ENCODE measurements around the gene SLC22A15.

The SLC22A15 gene

GRCh38 chr1:116008656-116009390 lies 32.5 kb downstream of the SLC22A15 start:
- Histone ChIP-seq H3K9me3 (ENCODE audit: control insufficient read depth in 1 of 2, low read length in 2 of 2) (no peaks in the 10 kb centered on the region), H3K36me3 (ENCODE audit: control insufficient read depth in 1 of 2, insufficient read depth in 2 of 2, low read length in 2 of 2) (no peaks in the 10 kb centered on the region), H3K4me3 (ENCODE audit: low read depth in 1 of 2, low read length in 2 of 2) (no peak overlapping the region), H3K4me1 (ENCODE audit: control insufficient read depth in 1 of 2, insufficient read depth in 2 of 2, low read length in 2 of 2) (no peaks in the 10 kb centered on the region), H3K27me3 (ENCODE audit: low read depth, low read length) (no peaks in the 10 kb centered on the region), H3K27ac (ENCODE audit: low read length) (no peak overlapping the region)

GRCh38 chr1:116012716-116013115 lies 36.4 kb downstream of the SLC22A15 start:
- Histone ChIP-seq H3K4me3 (ENCODE audit: low read depth in 1 of 2, low read length in 2 of 2) (no peak overlapping the region), H3K4me1 (ENCODE audit: control insufficient read depth in 1 of 2, insufficient read depth in 2 of 2, low read length in 2 of 2) (no peaks in the 10 kb centered on the region), H3K27ac (ENCODE audit: low read length) (no peak overlapping the region), H3K36me3 (ENCODE audit: control insufficient read depth in 1 of 2, insufficient read depth in 2 of 2, low read length in 2 of 2) (no peaks in the 10 kb centered on the region), H3K27me3 (ENCODE audit: low read depth, low read length) (no peaks in the 10 kb centered on the region), H3K9me3 (ENCODE audit: control insufficient read depth in 1 of 2, low read length in 2 of 2) (no peaks in the 10 kb centered on the region)

DNA sequence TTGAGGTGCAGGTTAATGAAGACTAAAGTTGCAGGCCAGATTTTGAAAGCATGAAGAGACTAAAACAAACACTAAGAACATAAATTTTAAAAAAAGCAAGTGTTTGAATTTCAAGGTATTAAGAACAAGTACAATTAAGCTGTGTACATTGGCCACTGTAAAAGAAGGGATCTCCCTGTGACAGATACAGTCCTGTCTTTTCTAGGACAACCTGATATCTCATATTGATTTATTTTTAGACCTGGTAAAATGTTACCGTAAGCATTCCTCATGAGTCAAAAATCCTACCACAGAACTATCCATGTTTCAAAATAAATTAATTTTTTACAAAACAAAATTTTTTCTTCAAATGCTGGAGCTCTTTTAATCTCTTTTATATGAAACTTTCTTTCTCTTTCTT lies 39.4 kb downstream of the SLC22A15 start:
- no peak overlapping the region for H3K27ac ChIP-seq (ENCODE audit: low read length)

DNA sequence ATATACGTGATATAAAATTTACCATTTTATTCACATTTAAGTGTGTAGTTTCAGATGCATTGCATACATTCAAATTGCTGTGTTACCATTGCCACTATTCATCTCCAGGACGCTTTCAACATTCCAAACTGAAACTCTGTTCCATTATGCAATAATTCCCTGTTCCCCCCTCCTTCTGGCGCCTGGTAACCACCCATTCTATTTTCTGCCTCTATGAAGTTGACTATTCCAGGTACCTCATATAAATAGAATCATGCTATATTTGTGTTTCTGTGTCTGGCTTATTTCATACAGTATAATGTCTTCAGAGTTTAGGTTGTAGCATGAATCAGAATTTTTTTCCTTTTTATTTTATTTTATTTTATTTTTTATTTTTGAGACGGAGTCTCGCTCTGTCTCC lies 41.7 kb downstream of the SLC22A15 start:
- Histone ChIP-seq H3K4me1 (ENCODE audit: control insufficient read depth in 1 of 2, insufficient read depth in 2 of 2, low read length in 2 of 2) (no peaks in the 10 kb centered on the region), H3K4me3 (ENCODE audit: low read depth in 1 of 2, low read length in 2 of 2) (no peak overlapping the region), H3K36me3 (ENCODE audit: control insufficient read depth in 1 of 2, insufficient read depth in 2 of 2, low read length in 2 of 2) (peaks cover 0 to 4% of the 10 kb centered on the region in 2 donors), H3K27me3 (ENCODE audit: low read depth, low read length) (no peaks in the 10 kb centered on the region), H3K27ac (ENCODE audit: low read length) (no peak overlapping the region), H3K9me3 (ENCODE audit: control insufficient read depth in 1 of 2, low read length in 2 of 2) (no peaks in the 10 kb centered on the region)

More for the DNA sequence above, 39.4 kb downstream of the SLC22A15 start:
- no peaks in the 10 kb centered on the region for H3K27me3 ChIP-seq (ENCODE audit: low read depth, low read length)
- no peaks in the 10 kb centered on the region for H3K9me3 ChIP-seq (ENCODE audit: control insufficient read depth in 1 of 2, low read length in 2 of 2)
- H3K4me1 ChIP-seq (ENCODE audit: control insufficient read depth in 1 of 2, insufficient read depth in 2 of 2, low read length in 2 of 2), result no peaks in the 10 kb centered on the region
- H3K36me3 ChIP-seq (ENCODE audit: control insufficient read depth in 1 of 2, insufficient read depth in 2 of 2, low read length in 2 of 2), result no peaks in the 10 kb centered on the region
- H3K4me3 ChIP-seq (ENCODE audit: low read depth in 1 of 2, low read length in 2 of 2), result no peak overlapping the region

DNA sequence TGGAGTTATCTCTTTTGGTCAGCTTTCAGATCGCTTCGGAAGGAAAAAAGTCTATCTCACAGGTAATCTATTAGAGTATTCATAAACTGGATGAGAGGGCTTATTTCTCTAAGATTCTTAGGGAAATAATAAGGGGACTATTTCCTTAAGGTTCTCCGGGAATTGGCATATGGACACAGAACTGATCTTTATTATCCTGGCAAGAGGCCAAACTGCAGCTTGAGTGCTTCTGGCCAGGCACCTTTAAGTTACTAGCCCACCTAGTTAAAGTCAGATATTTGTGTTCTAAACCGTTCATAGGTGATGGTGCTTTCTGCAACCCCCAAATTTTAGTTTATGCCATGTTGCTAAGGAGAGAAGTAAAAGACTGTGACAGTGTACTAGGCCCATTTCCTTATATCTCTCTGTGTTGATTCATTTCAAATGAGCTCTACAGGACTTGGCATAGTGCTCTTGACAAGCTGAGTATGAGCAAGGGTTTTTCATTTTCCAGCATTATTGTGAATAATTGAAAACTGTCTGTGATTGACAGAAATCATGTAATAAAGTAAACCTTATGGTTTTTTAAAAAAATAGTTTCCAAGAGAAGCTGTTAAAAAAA lies 43.4 kb downstream of the SLC22A15 start:
- H3K9me3 ChIP-seq (ENCODE audit: control insufficient read depth in 1 of 2, low read length in 2 of 2), result no peaks in the 10 kb centered on the region
- no peak overlapping the region for H3K4me3 ChIP-seq (ENCODE audit: low read depth in 1 of 2, low read length in 2 of 2)
- H3K27ac ChIP-seq (ENCODE audit: low read length), result no peak overlapping the region
- H3K27me3 ChIP-seq (ENCODE audit: low read depth, low read length), result no peaks in the 10 kb centered on the region
- H3K4me1 ChIP-seq (ENCODE audit: control insufficient read depth in 1 of 2, insufficient read depth in 2 of 2, low read length in 2 of 2), result no peaks in the 10 kb centered on the region
- H3K36me3 ChIP-seq (ENCODE audit: control insufficient read depth in 1 of 2, insufficient read depth in 2 of 2, low read length in 2 of 2), result peaks cover 0 to 4% of the 10 kb centered on the region in 2 donors

DNA sequence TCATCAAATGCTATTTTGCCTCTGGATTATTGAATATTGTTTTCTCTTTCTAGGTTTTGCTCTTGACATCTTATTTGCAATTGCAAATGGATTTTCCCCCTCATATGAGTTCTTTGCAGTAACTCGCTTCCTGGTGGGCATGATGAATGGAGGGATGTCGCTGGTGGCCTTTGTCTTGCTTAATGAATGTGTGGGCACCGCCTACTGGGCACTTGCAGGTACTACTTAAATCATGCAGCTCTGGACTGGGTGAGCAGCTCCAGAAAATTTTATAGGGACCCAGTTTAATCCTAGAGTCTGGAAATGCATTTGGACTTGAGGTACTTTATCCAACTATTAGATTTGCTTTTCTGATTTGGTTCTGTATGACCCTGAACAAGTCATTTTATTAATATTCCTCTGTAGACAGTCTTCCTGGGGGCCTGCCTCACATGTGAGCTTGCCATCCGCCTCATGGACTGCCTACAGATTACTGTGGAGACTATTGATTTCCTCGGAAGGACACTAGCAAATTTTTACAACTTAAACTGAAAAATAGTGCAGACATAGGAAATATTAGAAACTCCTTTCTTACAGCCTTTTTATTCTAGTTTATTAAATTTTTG lies 44.5 kb downstream of the SLC22A15 start:
- no peaks in the 10 kb centered on the region for H3K27me3 ChIP-seq (ENCODE audit: low read depth, low read length)
- no peak overlapping the region for H3K27ac ChIP-seq (ENCODE audit: low read length)
- no peaks in the 10 kb centered on the region for H3K4me1 ChIP-seq (ENCODE audit: control insufficient read depth in 1 of 2, insufficient read depth in 2 of 2, low read length in 2 of 2)
- peaks cover 0 to 4% of the 10 kb centered on the region in 2 donors for H3K36me3 ChIP-seq (ENCODE audit: control insufficient read depth in 1 of 2, insufficient read depth in 2 of 2, low read length in 2 of 2)
- no peak overlapping the region for H3K4me3 ChIP-seq (ENCODE audit: low read depth in 1 of 2, low read length in 2 of 2)
- H3K9me3 ChIP-seq (ENCODE audit: control insufficient read depth in 1 of 2, low read length in 2 of 2), result no peaks in the 10 kb centered on the region

GRCh38 chr1:116024626-116025025 lies 48.3 kb downstream of the SLC22A15 start:
- H3K4me1 ChIP-seq (ENCODE audit: control insufficient read depth in 1 of 2, insufficient read depth in 2 of 2, low read length in 2 of 2), result no peaks in the 10 kb centered on the region
- H3K27ac ChIP-seq (ENCODE audit: low read length), result no peak overlapping the region
- H3K9me3 ChIP-seq (ENCODE audit: control insufficient read depth in 1 of 2, low read length in 2 of 2), result no peaks in the 10 kb centered on the region
- no peaks in the 10 kb centered on the region for H3K27me3 ChIP-seq (ENCODE audit: low read depth, low read length)
- H3K36me3 ChIP-seq (ENCODE audit: control insufficient read depth in 1 of 2, insufficient read depth in 2 of 2, low read length in 2 of 2), result peaks cover 0 to 4% of the 10 kb centered on the region in 2 donors
- H3K4me3 ChIP-seq (ENCODE audit: low read depth in 1 of 2, low read length in 2 of 2), result no peak overlapping the region

DNA sequence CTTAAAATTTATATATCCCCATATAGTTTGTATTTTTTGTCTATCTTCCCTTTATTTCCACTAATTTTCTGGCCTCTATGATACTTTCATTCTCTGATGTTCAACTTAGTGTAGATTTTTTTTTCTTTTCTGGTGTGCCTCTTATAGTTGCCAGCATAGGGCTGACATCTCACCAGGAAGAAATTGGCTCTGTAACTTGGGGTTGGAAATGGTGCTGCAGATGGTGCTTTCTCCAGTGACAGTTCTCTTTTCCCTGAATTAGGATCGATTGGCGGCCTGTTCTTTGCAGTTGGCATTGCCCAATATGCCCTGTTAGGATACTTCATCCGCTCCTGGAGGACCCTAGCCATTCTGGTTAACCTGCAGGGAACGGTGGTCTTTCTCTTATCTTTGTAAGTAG lies 50.3 kb downstream of the SLC22A15 start:
- Histone ChIP-seq H3K27ac (ENCODE audit: low read length) (no peak overlapping the region), H3K4me3 (ENCODE audit: low read depth in 1 of 2, low read length in 2 of 2) (no peak overlapping the region), H3K27me3 (ENCODE audit: low read depth, low read length) (no peaks in the 10 kb centered on the region), H3K4me1 (ENCODE audit: control insufficient read depth in 1 of 2, insufficient read depth in 2 of 2, low read length in 2 of 2) (no peaks in the 10 kb centered on the region), H3K36me3 (ENCODE audit: control insufficient read depth in 1 of 2, insufficient read depth in 2 of 2, low read length in 2 of 2) (peaks cover 0 to 4% of the 10 kb centered on the region in 2 donors), H3K9me3 (ENCODE audit: control insufficient read depth in 1 of 2, low read length in 2 of 2) (no peaks in the 10 kb centered on the region)

- Histone ChIP-seq H3K36me3 (ENCODE audit: control insufficient read depth in 1 of 2, insufficient read depth in 2 of 2, low read length in 2 of 2) (peaks cover 4 to 8% of the 10 kb centered on the region in 2 donors), H3K4me1 (ENCODE audit: control insufficient read depth in 1 of 2, insufficient read depth in 2 of 2, low read length in 2 of 2) (no peaks in the 10 kb centered on the region), H3K9me3 (ENCODE audit: control insufficient read depth in 1 of 2, low read length in 2 of 2) (no peaks in the 10 kb centered on the region), H3K27ac (ENCODE audit: low read length) (no peak overlapping the region), H3K4me3 (ENCODE audit: low read depth in 1 of 2, low read length in 2 of 2) (no peak overlapping the region), H3K27me3 (ENCODE audit: low read depth, low read length) (no peaks in the 10 kb centered on the region)
Measured at GRCh38 chr1:116031302-116031835, 55.1 kb downstream of the SLC22A15 start.

DNA sequence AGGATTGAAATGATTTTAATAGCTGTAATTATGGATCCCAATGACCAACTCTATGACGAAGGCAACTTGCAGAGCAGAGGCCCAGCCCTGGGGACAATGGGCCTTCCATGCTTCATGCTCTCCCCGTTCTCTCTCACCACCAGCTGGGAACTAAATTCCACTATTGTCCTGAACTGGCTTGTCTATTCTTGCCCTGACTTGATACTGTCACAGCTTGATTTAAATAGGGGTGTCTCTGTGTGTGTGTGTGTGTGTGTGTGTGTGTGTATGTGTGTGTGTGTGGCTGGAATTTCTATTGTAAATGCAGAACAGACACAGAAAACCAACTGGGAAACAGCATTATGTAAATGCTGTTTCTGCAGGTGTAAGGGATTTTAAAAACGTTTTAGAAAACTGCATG lies 57.0 kb downstream of the SLC22A15 start:
- Histone ChIP-seq H3K4me3 (ENCODE audit: low read depth in 1 of 2, low read length in 2 of 2) (no peak overlapping the region), H3K27me3 (ENCODE audit: low read depth, low read length) (no peaks in the 10 kb centered on the region), H3K9me3 (ENCODE audit: control insufficient read depth in 1 of 2, low read length in 2 of 2) (no peaks in the 10 kb centered on the region), H3K27ac (ENCODE audit: low read length) (no peak overlapping the region), H3K4me1 (ENCODE audit: control insufficient read depth in 1 of 2, insufficient read depth in 2 of 2, low read length in 2 of 2) (no peaks in the 10 kb centered on the region), H3K36me3 (ENCODE audit: control insufficient read depth in 1 of 2, insufficient read depth in 2 of 2, low read length in 2 of 2) (peaks cover 8 to 11% of the 10 kb centered on the region in 2 donors)

- H3K4me3 ChIP-seq (ENCODE audit: low read depth in 1 of 2, low read length in 2 of 2), result no peak overlapping the region
- H3K4me1 ChIP-seq (ENCODE audit: control insufficient read depth in 1 of 2, insufficient read depth in 2 of 2, low read length in 2 of 2), result no peaks in the 10 kb centered on the region
- H3K27me3 ChIP-seq (ENCODE audit: low read depth, low read length), result no peaks in the 10 kb centered on the region
- peaks cover 8 to 11% of the 10 kb centered on the region in 2 donors for H3K36me3 ChIP-seq (ENCODE audit: control insufficient read depth in 1 of 2, insufficient read depth in 2 of 2, low read length in 2 of 2)
- H3K27ac ChIP-seq (ENCODE audit: low read length), result no peak overlapping the region
- H3K9me3 ChIP-seq (ENCODE audit: control insufficient read depth in 1 of 2, low read length in 2 of 2), result no peaks in the 10 kb centered on the region
Measured at GRCh38 chr1:116036255-116036654, 59.9 kb downstream of the SLC22A15 start.
